Loucy (cell line): ENCODE measurements around the gene EIF4ENIF1.

Source experiments
- CTCF ChIP-seq: fragments of 200-600 bp; sonication (generic); conservative IDR thresholded peaks from 2 replicates; pipeline ENCODE4 v1.5.1; 2014; ENCODE audit warnings: mild to moderate bottlenecking, antibody characterized with exemption, low read length
- EZH2phosphoT487 ChIP-seq: fragments of 200-600 bp; IDR thresholded peaks from 2 replicates; pipeline ENCODE4 v1.6.1; 2018; ENCODE audit warnings: antibody characterized with exemption, mild to moderate bottlenecking, moderate library complexity, borderline replicate concordance

- TF ChIP-seq CTCF (no peak), EZH2phosphoT487 (no peak)
Observed at GRCh38 chr22:31446767-31447166, 42.9 kb downstream of the EIF4ENIF1 start.
